Measurements from ENCODE around the gene TP53BP1. TPM values are rescaled to one million over a fixed set of nuclear protein-coding genes. Genes with fewer than 3 reads are reported as not detected.
A peak's percentile ranks its signal among the peaks of the same experiment; 100 is the strongest.

TP53BP1 gene
- total RNA-seq, 1 experiment from 2014 or later: 44.6 TPM

- no peaks in the 10 kb centered on the region for H3K27me3 ChIP-seq
- no peak overlapping the region for H3K27ac ChIP-seq
- peak; percentile 45 to 47 for DNase-seq
- no peaks in the 10 kb centered on the region for H3K36me3 ChIP-seq
- H3K9me3 ChIP-seq (replicated peaks): no peaks in the 10 kb centered on the region
- H3K4me3 ChIP-seq: peak overlapping the region; percentile 60
- H3K4me1 ChIP-seq: peaks cover 45% of the 10 kb centered on the region
Observed at GRCh38 chr15:43511012-43511885, 18.3 kb upstream of the TP53BP1 start.

- DNase-seq: peak; percentile 99
- no peaks in the 10 kb centered on the region for H3K27me3 ChIP-seq
- H3K4me1 ChIP-seq: peaks cover 42% of the 10 kb centered on the region
- no peaks in the 10 kb centered on the region for H3K36me3 ChIP-seq
- peak overlapping the region; percentile 60 for H3K4me3 ChIP-seq
- peak overlapping the region; percentile 70 for H3K27ac ChIP-seq
- no peaks in the 10 kb centered on the region for H3K9me3 ChIP-seq (replicated peaks)
Observed at GRCh38 chr15:43510200-43511011, 17.4 kb upstream of the TP53BP1 start.

DNA sequence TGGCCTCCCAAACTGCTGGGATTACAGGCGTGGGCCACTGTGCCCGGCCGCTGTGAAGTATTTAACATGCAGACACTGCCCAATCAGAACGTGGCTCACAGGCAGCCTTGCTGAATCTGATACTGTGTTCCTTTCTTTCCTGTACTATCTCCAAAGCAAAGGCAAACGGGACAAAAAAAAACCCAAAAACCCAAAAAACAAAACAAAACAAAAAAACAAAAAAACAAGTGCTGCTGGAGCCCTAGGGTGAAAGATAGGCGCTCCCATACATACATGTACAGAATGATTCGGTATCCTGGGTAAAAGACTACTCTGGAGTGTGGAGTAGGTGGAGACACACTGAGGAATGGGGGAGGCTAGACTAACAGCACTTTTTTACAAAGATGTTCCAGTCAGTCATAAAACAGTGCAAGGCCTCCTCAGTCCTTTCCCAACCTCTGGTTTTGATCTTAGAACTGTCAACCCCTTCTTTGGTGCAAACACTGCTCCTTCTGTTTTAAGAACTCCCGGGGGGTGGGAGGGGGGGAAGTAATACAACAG lies 16.8 kb upstream of the TP53BP1 start:
- no peaks in the 10 kb centered on the region for H3K27me3 ChIP-seq
- peak overlapping the region; percentile 60 for H3K4me3 ChIP-seq
- DNase-seq: peak; percentile 45 to 67
- H3K36me3 ChIP-seq: no peaks in the 10 kb centered on the region
- H3K27ac ChIP-seq: peak overlapping the region; percentile 70
- H3K4me1 ChIP-seq: peaks cover 42% of the 10 kb centered on the region
- H3K9me3 ChIP-seq (replicated peaks): no peaks in the 10 kb centered on the region

DNA sequence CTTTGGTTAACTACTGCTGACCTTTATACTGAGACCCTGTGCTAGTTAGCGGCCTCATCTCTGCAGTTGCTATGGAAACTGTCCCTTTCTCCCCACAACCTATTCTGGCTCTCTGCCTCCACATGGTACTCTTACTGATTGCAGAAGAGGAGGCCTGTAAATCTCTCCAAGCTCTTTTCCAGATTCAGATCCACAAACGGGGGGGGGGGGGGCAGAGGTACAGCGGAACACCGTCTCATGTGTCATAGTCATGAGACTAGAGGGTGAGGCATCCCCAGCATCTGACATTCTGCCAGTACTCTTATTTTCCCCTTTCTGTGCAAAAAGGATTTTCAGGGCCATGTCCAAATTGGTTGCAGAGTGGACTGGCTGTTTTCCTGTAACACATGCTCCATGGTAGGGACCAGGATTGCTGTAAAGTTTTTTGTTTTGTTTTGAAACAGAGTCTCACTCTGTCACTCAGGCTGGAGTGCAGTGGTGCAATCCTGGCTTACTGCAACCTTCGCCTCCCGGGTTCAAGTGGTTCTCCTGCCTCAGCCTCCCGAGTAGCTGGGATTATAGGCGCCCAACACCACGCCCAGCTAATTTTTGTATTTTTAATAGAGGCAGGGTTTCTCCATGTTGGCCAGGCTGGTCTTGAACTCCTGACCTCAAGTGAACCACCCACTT lies 16.2 kb upstream of the TP53BP1 start:
- Histone ChIP-seq H3K4me1 (peaks cover 38% of the 10 kb centered on the region), H3K4me3 (peak overlapping the region; percentile 60), H3K27ac (peak overlapping the region; percentile 70), H3K27me3 (no peaks in the 10 kb centered on the region), H3K9me3 (replicated peaks) (no peaks in the 10 kb centered on the region), H3K36me3 (no peaks in the 10 kb centered on the region)
- DNase-seq: peak in 1 of 2 experiments; percentile 21

DNA sequence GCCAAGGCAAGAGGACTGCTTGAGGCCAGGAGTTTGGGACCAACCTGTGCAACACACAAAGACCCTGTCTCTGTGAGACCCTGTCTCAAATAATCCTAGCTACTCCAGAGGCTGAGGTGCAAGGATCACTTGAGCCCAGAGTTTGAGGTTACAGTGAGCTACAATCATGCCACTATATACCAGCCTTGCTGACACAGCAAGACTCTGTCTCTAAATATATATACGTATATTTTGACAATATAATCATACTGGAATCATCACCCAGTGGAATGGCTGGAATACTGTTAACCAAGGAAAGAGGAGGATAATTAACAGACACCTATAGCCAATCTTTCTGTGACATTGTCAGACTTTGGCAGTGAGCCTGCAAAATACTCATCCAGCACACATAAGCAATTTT lies 15.5 kb upstream of the TP53BP1 start:
- H3K27ac ChIP-seq: no peak overlapping the region
- no peaks in the 10 kb centered on the region for H3K36me3 ChIP-seq
- H3K4me1 ChIP-seq: peaks cover 32% of the 10 kb centered on the region
- H3K4me3 ChIP-seq: no peak overlapping the region
- DNase-seq: no peak
- no peaks in the 10 kb centered on the region for H3K9me3 ChIP-seq (replicated peaks)
- no peaks in the 10 kb centered on the region for H3K27me3 ChIP-seq

GRCh38 chr15:43505738-43506137 lies 12.8 kb upstream of the TP53BP1 start:
- no peak overlapping the region for H3K4me3 ChIP-seq
- no peaks in the 10 kb centered on the region for H3K9me3 ChIP-seq (replicated peaks)
- H3K36me3 ChIP-seq: no peaks in the 10 kb centered on the region
- peak; percentile 91 to 97 for DNase-seq
- H3K27ac ChIP-seq: peak overlapping the region; percentile 43
- H3K4me1 ChIP-seq: peaks cover 26% of the 10 kb centered on the region
- H3K27me3 ChIP-seq: no peaks in the 10 kb centered on the region

DNA sequence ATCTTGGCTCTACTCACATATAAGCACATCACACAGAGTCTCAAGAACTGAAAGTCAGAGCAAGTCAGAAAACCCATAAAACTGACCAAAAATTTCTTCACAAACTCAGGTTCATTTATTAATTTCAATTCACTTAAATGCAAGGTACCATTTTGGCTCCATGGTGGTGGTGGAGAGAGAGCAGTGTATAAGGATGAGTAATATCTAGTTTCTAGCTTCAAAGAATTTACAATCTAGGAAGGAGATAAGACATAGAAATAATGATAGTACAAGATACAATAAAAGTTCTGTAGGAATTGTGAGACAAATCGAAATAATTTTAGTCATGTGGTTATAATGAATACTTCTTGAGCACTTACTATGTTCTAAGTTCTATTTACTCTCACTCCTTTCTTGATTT lies 6.7 kb upstream of the TP53BP1 start:
- no peaks in the 10 kb centered on the region for H3K9me3 ChIP-seq (replicated peaks)
- H3K27me3 ChIP-seq: no peaks in the 10 kb centered on the region
- H3K27ac ChIP-seq: no peak overlapping the region
- no peak for DNase-seq
- H3K4me1 ChIP-seq: peaks cover under 1% of the 10 kb centered on the region
- no peaks in the 10 kb centered on the region for H3K36me3 ChIP-seq
- H3K4me3 ChIP-seq: no peak overlapping the region

DNA sequence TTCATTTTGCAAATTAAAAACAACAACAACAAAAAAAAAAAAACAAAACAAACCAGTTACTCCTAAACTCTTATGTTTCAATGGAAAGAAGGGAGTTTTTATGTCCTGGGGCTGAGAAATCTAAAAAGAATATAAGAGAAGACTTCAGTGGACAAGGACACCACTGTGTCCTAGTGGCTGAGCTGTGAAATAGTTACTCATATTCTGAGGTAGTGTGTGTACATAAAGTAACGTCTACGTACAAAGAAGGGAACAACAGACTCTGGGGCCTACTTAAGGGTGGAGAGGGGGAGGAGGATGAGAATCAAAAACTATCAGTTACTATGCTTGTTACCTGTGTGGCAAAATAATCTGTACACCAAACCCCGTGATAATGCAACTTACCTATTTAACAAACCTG lies 6.0 kb upstream of the TP53BP1 start:
- Histone ChIP-seq H3K27ac (no peak overlapping the region), H3K27me3 (no peaks in the 10 kb centered on the region), H3K9me3 (replicated peaks) (no peaks in the 10 kb centered on the region), H3K4me1 (peaks cover 7% of the 10 kb centered on the region), H3K4me3 (no peak overlapping the region), H3K36me3 (no peaks in the 10 kb centered on the region)
- no peak for DNase-seq

GRCh38 chr15:43493703-43494472 lies 932 bp upstream of the TP53BP1 start:
- H3K27me3 ChIP-seq: no peaks in the 10 kb centered on the region
- no peaks in the 10 kb centered on the region for H3K9me3 ChIP-seq (replicated peaks)
- peaks cover 10% of the 10 kb centered on the region for H3K4me1 ChIP-seq
- peak overlapping the region; percentile 72 for H3K27ac ChIP-seq
- peak overlapping the region; percentile 84 for H3K4me3 ChIP-seq
- peaks cover 11% of the 10 kb centered on the region for H3K36me3 ChIP-seq
- DNase-seq: peak; percentile 23 to 49

GRCh38 chr15:43492266-43492665 lies 690 bp downstream of the TP53BP1 start:
- Histone ChIP-seq H3K4me1 (peaks cover 10% of the 10 kb centered on the region), H3K4me3 (peak overlapping the region; percentile 84), H3K27me3 (no peaks in the 10 kb centered on the region), H3K9me3 (replicated peaks) (no peaks in the 10 kb centered on the region), H3K27ac (no peak overlapping the region; the same call in 1 of the 2 replicates), H3K36me3 (peaks cover 18% of the 10 kb centered on the region)
- peak in 1 of 2 experiments; percentile 18 for DNase-seq

DNA sequence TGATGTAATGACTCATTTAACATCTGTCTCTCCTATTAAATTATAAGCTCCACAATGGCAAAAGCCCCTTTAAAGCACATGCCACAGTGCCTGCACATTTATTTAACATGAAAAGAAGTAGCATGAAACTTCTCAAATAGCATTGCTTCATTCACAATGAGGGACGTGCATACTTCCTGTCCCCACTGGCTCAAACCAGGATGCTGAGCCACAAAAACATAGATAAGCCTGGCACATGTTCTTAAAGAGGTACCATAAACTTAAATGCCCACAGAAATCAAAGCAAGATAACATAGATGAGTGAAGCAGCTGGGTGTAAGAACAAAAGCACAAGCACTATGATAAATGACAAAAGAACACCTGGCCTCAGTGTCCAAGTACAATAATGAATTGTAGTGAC lies 3.8 kb downstream of the TP53BP1 start:
- H3K27ac ChIP-seq: no peak overlapping the region
- no peak for DNase-seq
- H3K4me3 ChIP-seq: no peak overlapping the region
- H3K9me3 ChIP-seq (replicated peaks): no peaks in the 10 kb centered on the region
- H3K4me1 ChIP-seq: peaks cover 5% of the 10 kb centered on the region
- H3K27me3 ChIP-seq: no peaks in the 10 kb centered on the region
- H3K36me3 ChIP-seq: peaks cover 32% of the 10 kb centered on the region

GRCh38 chr15:43488790-43489189 lies 4.2 kb downstream of the TP53BP1 start:
- Histone ChIP-seq H3K9me3 (replicated peaks) (no peaks in the 10 kb centered on the region), H3K27me3 (no peaks in the 10 kb centered on the region), H3K4me3 (no peak overlapping the region), H3K36me3 (peaks cover 32% of the 10 kb centered on the region), H3K27ac (no peak overlapping the region), H3K4me1 (peaks cover under 1% of the 10 kb centered on the region)
- no peak for DNase-seq

- H3K27ac ChIP-seq: no peak overlapping the region
- DNase-seq: no peak
- no peaks in the 10 kb centered on the region for H3K27me3 ChIP-seq
- no peaks in the 10 kb centered on the region for H3K4me1 ChIP-seq
- no peaks in the 10 kb centered on the region for H3K9me3 ChIP-seq (replicated peaks)
- H3K36me3 ChIP-seq: peaks cover 37% of the 10 kb centered on the region
- H3K4me3 ChIP-seq: no peak overlapping the region
Observed at GRCh38 chr15:43487271-43487895, 5.6 kb downstream of the TP53BP1 start.

Data from SJCRH30 (cell line).